H9 (cell line): ENCODE results near the gene ACR. TPM values are rescaled to one million over a fixed set of nuclear protein-coding genes. Genes with fewer than 3 reads are reported as not detected.

Source experiments
- DNase-seq: peaks from one replicate; pipeline ENCODE4 v3.0.0-alpha.2; 2017
- H2AFZ ChIP-seq: one replicate; pipeline ENCODE4 v1.6.1; 2013; ENCODE audit warnings: mild to moderate bottlenecking, low read length, control low read depth, moderate library complexity
- H2AK5ac ChIP-seq: 2 replicates; pipeline ENCODE4 v1.6.1; 2013; ENCODE audit warnings: low read length, control low read depth, mixed read lengths; ENCODE audit not compliant: insufficient read length
- H2BK120ac ChIP-seq: one replicate; pipeline ENCODE4 v1.6.1; 2013; ENCODE audit warnings: low read depth, mild to moderate bottlenecking, low read length, control low read depth, inconsistent platforms; ENCODE audit not compliant: poor library complexity, severe bottlenecking
- H2BK12ac ChIP-seq: 2 replicates; pipeline ENCODE4 v1.6.1; 2013; ENCODE audit warnings: low read length, control low read depth, mixed read lengths, low read depth; ENCODE audit not compliant: insufficient read length
- H2BK15ac ChIP-seq: 2 replicates; pipeline ENCODE4 v1.6.1; 2013; ENCODE audit warnings: low read depth, low read length, control low read depth
- H2BK20ac ChIP-seq: one replicate; pipeline ENCODE4 v1.6.1; 2013; ENCODE audit warnings: low read depth, mild to moderate bottlenecking, low read length, control low read depth, inconsistent platforms; ENCODE audit not compliant: poor library complexity, severe bottlenecking
- H2BK5ac ChIP-seq: 2 replicates; pipeline ENCODE4 v1.6.1; 2013; ENCODE audit warnings: low read length, control low read depth, mixed read lengths; ENCODE audit not compliant: insufficient read length
- H3K14ac ChIP-seq: 2 replicates; pipeline ENCODE4 v1.6.1; 2013; ENCODE audit warnings: low read length, control low read depth; ENCODE audit not compliant: insufficient read depth
- H3K18ac ChIP-seq: 2 replicates; pipeline ENCODE4 v1.6.1; 2013; ENCODE audit warnings: low read depth, mild to moderate bottlenecking, mixed read lengths, low read length, control low read depth; ENCODE audit not compliant: insufficient read length
- H3K23ac ChIP-seq: 2 replicates; pipeline ENCODE4 v1.6.1; 2013; ENCODE audit warnings: low read length, control low read depth, mixed read lengths, low read depth; ENCODE audit not compliant: insufficient read length
- H3K23me2 ChIP-seq: 2 replicates; pipeline ENCODE4 v1.6.1; 2013; ENCODE audit warnings: low read depth, mild to moderate bottlenecking, mixed read lengths, low read length, control low read depth; ENCODE audit not compliant: insufficient read length, poor library complexity, severe bottlenecking
- H3K27ac ChIP-seq: 2 replicates; pipeline ENCODE4 v1.5.1; 2013; ENCODE audit warnings: low read length, control low read depth, mixed read lengths, low read depth; ENCODE audit not compliant: insufficient read length
- H3K27me3 ChIP-seq: 2 replicates; pipeline ENCODE4 v1.6.1; 2013; ENCODE audit warnings: low read length, control low read depth, inconsistent platforms; ENCODE audit not compliant: insufficient read depth
- H3K4ac ChIP-seq: 2 replicates; pipeline ENCODE4 v1.6.1; 2013; ENCODE audit warnings: low read depth, mild to moderate bottlenecking, control low read depth, inconsistent platforms, low read length, moderate library complexity
- H3K4me1 ChIP-seq: 2 replicates; pipeline ENCODE4 v1.6.1; 2013; ENCODE audit warnings: low read length, control low read depth, inconsistent platforms; ENCODE audit not compliant: insufficient read depth
- H3K4me2 ChIP-seq: 2 replicates; pipeline ENCODE4 v1.6.1; 2013; ENCODE audit warnings: low read length, control low read depth, mixed read lengths; ENCODE audit not compliant: insufficient read length, insufficient read depth
- H3K56ac ChIP-seq: 2 replicates; pipeline ENCODE4 v1.6.1; 2013; ENCODE audit warnings: low read depth, mild to moderate bottlenecking, mixed read lengths, low read length, control low read depth; ENCODE audit not compliant: insufficient read length
- H3K79me1 ChIP-seq: 2 replicates; pipeline ENCODE4 v1.6.1; 2013; ENCODE audit warnings: low read depth, mild to moderate bottlenecking, moderate library complexity, low read length, control low read depth, inconsistent platforms; ENCODE audit not compliant: insufficient read depth, poor library complexity, severe bottlenecking
- H3K79me2 ChIP-seq: 2 replicates; pipeline ENCODE4 v1.6.1; 2013; ENCODE audit warnings: low read length, control low read depth, inconsistent platforms; ENCODE audit not compliant: insufficient read depth
- H3K9ac ChIP-seq: 2 replicates; pipeline ENCODE4 v1.6.1; 2013; ENCODE audit warnings: low read length, control low read depth, mixed read lengths; ENCODE audit not compliant: insufficient read length; ENCODE audit errors: extremely low read depth
- H3K9me3 ChIP-seq: one replicate; pipeline ENCODE4 v1.6.1; 2013; ENCODE audit warnings: low read depth, low read length, inconsistent platforms; ENCODE audit not compliant: control insufficient read depth
- H3T11ph ChIP-seq: one replicate; pipeline ENCODE4 v1.6.1; 2013; ENCODE audit warnings: mild to moderate bottlenecking, low read length, control low read depth, inconsistent platforms
- H4K20me1 ChIP-seq: one replicate; pipeline ENCODE4 v1.6.1; 2013; ENCODE audit not compliant: control insufficient read depth, insufficient read length, insufficient read depth
- H4K5ac ChIP-seq: 2 replicates; pipeline ENCODE4 v1.6.1; 2013; ENCODE audit warnings: low read depth, mild to moderate bottlenecking, mixed read lengths, low read length, control low read depth; ENCODE audit not compliant: insufficient read length
- H4K8ac ChIP-seq: replicated peaks from 2 replicates; pipeline ENCODE4 v1.6.1; 2013; ENCODE audit warnings: low read length, control low read depth, mixed read lengths, low read depth; ENCODE audit not compliant: insufficient read length
- H4K91ac ChIP-seq: 2 replicates; pipeline ENCODE4 v1.6.1; 2013; ENCODE audit warnings: low read depth, mild to moderate bottlenecking, moderate library complexity, mixed read lengths, low read length, control low read depth; ENCODE audit not compliant: insufficient read length
- H3K27ac Mint-ChIP-seq, 3 experiments: 2 replicates in 2 of 3; 3 replicates in 1 of 3; pipeline ENCODE4 v1.8.0; 2020 to 2021; ENCODE audit warnings: mixed read lengths in 3 of 3, mild to moderate bottlenecking in 1 of 3, moderate library complexity in 1 of 3
- H3K27me3 Mint-ChIP-seq: 2 replicates; pipeline ENCODE4 v1.8.0; 2021; ENCODE audit warnings: low read depth, mild to moderate bottlenecking, moderate library complexity, mixed read lengths
- H3K36me3 Mint-ChIP-seq, 3 experiments: 2 replicates in 2 of 3; 3 replicates in 1 of 3; pipeline ENCODE4 v1.8.0; 2020 to 2021; ENCODE audit warnings: low read depth in 3 of 3, mixed read lengths in 3 of 3; ENCODE audit not compliant: insufficient read depth in 1 of 3
- H3K4me1 Mint-ChIP-seq, 2 experiments: 2 replicates each; pipeline ENCODE4 v1.8.0; 2020; ENCODE audit warnings: mixed read lengths in 2 of 2
- H3K4me3 Mint-ChIP-seq, 2 experiments: 2 replicates in 1 of 2; 3 replicates in 1 of 2; pipeline ENCODE4 v1.8.0; 2020 to 2021; ENCODE audit warnings: mild to moderate bottlenecking in 2 of 2, mixed read lengths in 2 of 2, moderate library complexity in 1 of 2
- H3K9me3 Mint-ChIP-seq, 2 experiments: 2 replicates in 1 of 2; 3 replicates in 1 of 2; pipeline ENCODE4 v1.8.0; 2020; ENCODE audit warnings: mild to moderate bottlenecking in 2 of 2, mixed read lengths in 2 of 2, moderate library complexity in 1 of 2
- WGBS: extraction: QIAGEN DNeasy Blood & Tissue Kit; methylation state at CpG from one replicate; pipeline ENCODE4 v1.1.7; 2013; ENCODE audit warnings: missing lambda C conversion rate, low lambda C conversion rate, mixed read lengths; ENCODE audit not compliant: insufficient read length; ENCODE audit errors: extremely low coverage; 5-methylcytosine and 5-hydroxymethylcytosine counted together
- total RNA-seq: library from RNA; stranded (reverse); gene quantifications from 2 replicates; pipeline ENCODE4 v1.2.1, GENCODE V29; 2021
- TF ChIP-seq, protein P1 (sequence below): fragments of 200-600 bp; sonication (generic); conservative IDR thresholded peaks from 3 replicates; pipeline ENCODE4 v1.8.0; 2021; ENCODE audit warnings: antibody characterized with exemption, mild to moderate bottlenecking

Gene ACR
- total RNA-seq, 1 experiment from 2014 or later, result 0.35 TPM

- H3K9ac ChIP-seq, result no peak overlapping the region
- no peak overlapping the region for H2BK12ac ChIP-seq
- H3K56ac ChIP-seq, result no peak overlapping the region
- H3T11ph ChIP-seq, result no peak overlapping the region
- H3K27me3 Mint-ChIP-seq, result peaks cover 51% of the 10 kb centered on the region
- no peak overlapping the region for H2BK120ac ChIP-seq
- H2BK5ac ChIP-seq, result no peak overlapping the region
- TF ChIP-seq, protein P1, sequence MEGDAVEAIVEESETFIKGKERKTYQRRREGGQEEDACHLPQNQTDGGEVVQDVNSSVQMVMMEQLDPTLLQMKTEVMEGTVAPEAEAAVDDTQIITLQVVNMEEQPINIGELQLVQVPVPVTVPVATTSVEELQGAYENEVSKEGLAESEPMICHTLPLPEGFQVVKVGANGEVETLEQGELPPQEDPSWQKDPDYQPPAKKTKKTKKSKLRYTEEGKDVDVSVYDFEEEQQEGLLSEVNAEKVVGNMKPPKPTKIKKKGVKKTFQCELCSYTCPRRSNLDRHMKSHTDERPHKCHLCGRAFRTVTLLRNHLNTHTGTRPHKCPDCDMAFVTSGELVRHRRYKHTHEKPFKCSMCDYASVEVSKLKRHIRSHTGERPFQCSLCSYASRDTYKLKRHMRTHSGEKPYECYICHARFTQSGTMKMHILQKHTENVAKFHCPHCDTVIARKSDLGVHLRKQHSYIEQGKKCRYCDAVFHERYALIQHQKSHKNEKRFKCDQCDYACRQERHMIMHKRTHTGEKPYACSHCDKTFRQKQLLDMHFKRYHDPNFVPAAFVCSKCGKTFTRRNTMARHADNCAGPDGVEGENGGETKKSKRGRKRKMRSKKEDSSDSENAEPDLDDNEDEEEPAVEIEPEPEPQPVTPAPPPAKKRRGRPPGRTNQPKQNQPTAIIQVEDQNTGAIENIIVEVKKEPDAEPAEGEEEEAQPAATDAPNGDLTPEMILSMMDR, result no peak
- no peak overlapping the region for H2AFZ ChIP-seq
- no peaks in the 10 kb centered on the region for H3K23me2 ChIP-seq
- H3K4me2 ChIP-seq, result no peak overlapping the region
- no peak overlapping the region for H3K27ac Mint-ChIP-seq
- no peaks in the 10 kb centered on the region for H4K20me1 ChIP-seq
- no peaks in the 10 kb centered on the region; a peak in 1 of 7 replicates for H3K36me3 Mint-ChIP-seq
- no peak overlapping the region for H2BK20ac ChIP-seq
- no peak overlapping the region for H3K4me3 Mint-ChIP-seq
- no peaks in the 10 kb centered on the region for H3K9me3 ChIP-seq
- H4K8ac ChIP-seq, result no peak overlapping the region
- no peak overlapping the region for H3K4ac ChIP-seq
- no peak overlapping the region for H2AK5ac ChIP-seq
- H3K4me1 ChIP-seq, result no peaks in the 10 kb centered on the region
- H2BK15ac ChIP-seq, result no peak overlapping the region
- H4K5ac ChIP-seq, result no peak overlapping the region
- no peak overlapping the region for H3K18ac ChIP-seq
- H3K4me1 Mint-ChIP-seq, result peaks cover 0 to 10% of the 10 kb centered on the region in 2 experiments; a peak in 3 of 4 replicates
- DNase-seq, result no peak
- peaks cover 3% of the 10 kb centered on the region for H3K27me3 ChIP-seq
- H4K91ac ChIP-seq, result no peak overlapping the region
- no peak overlapping the region for H3K23ac ChIP-seq
- H3K9me3 Mint-ChIP-seq, result no peaks in the 10 kb centered on the region
- H3K79me2 ChIP-seq, result no peaks in the 10 kb centered on the region
- no peak overlapping the region for H3K14ac ChIP-seq
- WGBS, result no CpG with 5 or more reads among the region's 76 CpGs
- H3K79me1 ChIP-seq, result no peaks in the 10 kb centered on the region
- H3K27ac ChIP-seq, result no peak overlapping the region
Observed at GRCh38 chr22:50730941-50731661, 6.9 kb upstream of the ACR start.
